GM19043 (cell line): Measurements from ENCODE around the gene NELFCD.
"Not testable (repeated sequence)": the region's sequence is repeated elsewhere in the genome, so short reads cannot be mapped to it uniquely, and the experiment has no call there.

Experiments used
- ATAC-seq: cut with Tn5 transposase; IDR thresholded peaks from one replicate; pipeline ENCODE4 v1.9.1; 2021; ENCODE audit warnings: low read depth; ENCODE audit not compliant: unreplicated experiment

Gene NELFCD

GRCh38 chr20:58971429-58971828, 9.6 kb upstream of the NELFCD start:
- no peak for ATAC-seq

- ATAC-seq, result no peak
Measured at GRCh38 chr20:58973179-58973578, 7.9 kb upstream of the NELFCD start.

- ATAC-seq, result no peak
Measured at GRCh38 chr20:58973866-58974265, 7.2 kb upstream of the NELFCD start.

- no peak for ATAC-seq
Measured at GRCh38 chr20:58975353-58975752, 5.7 kb upstream of the NELFCD start.

- ATAC-seq, result no peak
Measured at GRCh38 chr20:58976061-58976730, 4.9 kb upstream of the NELFCD start.

GRCh38 chr20:58978351-58979190, 2.5 kb upstream of the NELFCD start:
- no peak for ATAC-seq

- ATAC-seq, result no peak
Measured at GRCh38 chr20:58981628-58982364, 740 bp downstream of the NELFCD start.

GRCh38 chr20:58982406-58983114, 1.5 kb downstream of the NELFCD start:
- ATAC-seq, result no peak

GRCh38 chr20:58983115-58983468, 2.0 kb downstream of the NELFCD start:
- not testable (repeated sequence) for ATAC-seq

GRCh38 chr20:58984691-58985090, 3.6 kb downstream of the NELFCD start:
- no peak for ATAC-seq

GRCh38 chr20:58985656-58986055, 4.6 kb downstream of the NELFCD start:
- ATAC-seq, result no peak

- no peak for ATAC-seq
Measured at GRCh38 chr20:58986286-58986967, 5.4 kb downstream of the NELFCD start.

- ATAC-seq, result no peak
Measured at GRCh38 chr20:58986968-58987517, 6.0 kb downstream of the NELFCD start.

- ATAC-seq, result no peak
Measured at GRCh38 chr20:58987790-58988564, 6.9 kb downstream of the NELFCD start.

GRCh38 chr20:58988565-58988882, 7.5 kb downstream of the NELFCD start:
- ATAC-seq, result no peak

GRCh38 chr20:58989196-58989595, 8.1 kb downstream of the NELFCD start:
- no peak for ATAC-seq

GRCh38 chr20:58990651-58991445, 9.8 kb downstream of the NELFCD start:
- no peak for ATAC-seq

GRCh38 chr20:58991715-58992114, 10.7 kb downstream of the NELFCD start:
- no peak for ATAC-seq

GRCh38 chr20:58992911-58993310, 11.9 kb downstream of the NELFCD start:
- no peak for ATAC-seq
